HG02943 (cell line): ENCODE data around the gene GRIK5.
A peak's percentile ranks its signal among the peaks of the same experiment; 100 is the strongest.
"Not testable (repeated sequence)": the region's sequence is repeated elsewhere in the genome, so short reads cannot be mapped to it uniquely, and the experiment has no call there.

Experiments used
- ATAC-seq: cut with Tn5 transposase; IDR thresholded peaks from one replicate; pipeline ENCODE4 v1.9.1; 2021; ENCODE audit warnings: mild to moderate bottlenecking, low read depth, moderate library complexity; ENCODE audit not compliant: unreplicated experiment

The GRIK5 gene, protein sequence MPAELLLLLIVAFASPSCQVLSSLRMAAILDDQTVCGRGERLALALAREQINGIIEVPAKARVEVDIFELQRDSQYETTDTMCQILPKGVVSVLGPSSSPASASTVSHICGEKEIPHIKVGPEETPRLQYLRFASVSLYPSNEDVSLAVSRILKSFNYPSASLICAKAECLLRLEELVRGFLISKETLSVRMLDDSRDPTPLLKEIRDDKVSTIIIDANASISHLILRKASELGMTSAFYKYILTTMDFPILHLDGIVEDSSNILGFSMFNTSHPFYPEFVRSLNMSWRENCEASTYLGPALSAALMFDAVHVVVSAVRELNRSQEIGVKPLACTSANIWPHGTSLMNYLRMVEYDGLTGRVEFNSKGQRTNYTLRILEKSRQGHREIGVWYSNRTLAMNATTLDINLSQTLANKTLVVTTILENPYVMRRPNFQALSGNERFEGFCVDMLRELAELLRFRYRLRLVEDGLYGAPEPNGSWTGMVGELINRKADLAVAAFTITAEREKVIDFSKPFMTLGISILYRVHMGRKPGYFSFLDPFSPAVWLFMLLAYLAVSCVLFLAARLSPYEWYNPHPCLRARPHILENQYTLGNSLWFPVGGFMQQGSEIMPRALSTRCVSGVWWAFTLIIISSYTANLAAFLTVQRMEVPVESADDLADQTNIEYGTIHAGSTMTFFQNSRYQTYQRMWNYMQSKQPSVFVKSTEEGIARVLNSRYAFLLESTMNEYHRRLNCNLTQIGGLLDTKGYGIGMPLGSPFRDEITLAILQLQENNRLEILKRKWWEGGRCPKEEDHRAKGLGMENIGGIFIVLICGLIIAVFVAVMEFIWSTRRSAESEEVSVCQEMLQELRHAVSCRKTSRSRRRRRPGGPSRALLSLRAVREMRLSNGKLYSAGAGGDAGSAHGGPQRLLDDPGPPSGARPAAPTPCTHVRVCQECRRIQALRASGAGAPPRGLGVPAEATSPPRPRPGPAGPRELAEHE

DNA sequence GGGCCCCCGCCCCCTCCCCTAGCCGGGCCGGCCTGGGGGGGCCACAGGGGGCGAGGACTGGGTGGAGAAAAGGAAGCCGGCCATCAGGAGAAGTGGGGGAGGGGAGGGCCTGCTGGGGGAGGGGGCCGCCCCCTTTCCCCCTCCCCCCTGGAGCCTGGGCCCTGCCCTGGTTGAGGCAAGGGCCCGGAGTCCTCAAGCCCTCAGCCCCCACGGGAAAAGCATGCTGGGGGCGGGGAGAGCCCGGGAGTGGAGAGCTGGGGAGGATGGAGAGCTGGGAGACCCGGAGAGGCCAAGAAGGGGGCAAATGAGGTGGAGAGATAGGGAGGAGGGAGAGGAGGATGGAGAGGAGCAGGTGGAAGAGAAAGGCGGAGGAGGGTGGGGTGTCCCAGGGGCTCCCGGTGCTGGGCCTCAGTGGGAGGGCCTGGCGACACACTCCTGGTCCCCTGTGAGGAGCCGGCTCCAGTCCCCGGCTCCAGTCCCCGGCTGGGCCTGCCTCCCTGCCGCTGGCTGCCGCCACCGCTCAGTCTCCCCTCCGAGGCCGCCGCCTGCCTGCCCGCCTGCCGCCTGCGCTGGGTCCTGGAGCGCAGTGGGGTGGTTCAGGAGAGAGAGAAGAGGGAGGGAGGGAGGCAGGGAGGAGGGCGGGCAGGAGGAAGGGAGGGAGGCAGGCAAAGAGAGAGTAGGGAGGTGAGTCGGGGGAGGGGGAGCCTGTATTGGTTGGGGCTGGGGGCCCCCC is at the start of gene GRIK5:
Gene GRIK5, minus strand, starts transcription at position 588 of the 733 bp plus-strand sequence. CDS start 4,436 bp downstream, outside the sequence.
- no peak for ATAC-seq

DNA sequence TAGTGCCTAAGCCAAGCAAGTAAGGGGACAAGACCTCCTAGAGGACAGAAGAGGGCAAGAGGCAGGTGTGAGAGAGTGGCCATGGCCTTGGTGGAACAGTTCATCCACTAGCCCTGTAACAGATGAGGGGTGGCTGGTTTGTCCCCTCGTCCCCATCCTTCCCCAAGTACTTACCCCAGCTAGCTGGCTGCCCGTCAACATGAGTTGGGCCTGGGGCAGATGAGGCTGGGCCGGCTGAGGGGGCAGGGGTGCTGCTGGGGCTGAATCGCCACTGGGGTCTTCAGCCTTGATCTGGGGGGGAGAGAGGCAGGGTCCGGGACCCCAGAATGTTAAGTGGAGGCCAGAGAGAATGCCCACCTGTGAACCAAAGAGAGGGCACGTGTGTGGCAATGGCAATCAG is 47.1 kb upstream of the GRIK5 start:
- ATAC-seq = no peak

DNA sequence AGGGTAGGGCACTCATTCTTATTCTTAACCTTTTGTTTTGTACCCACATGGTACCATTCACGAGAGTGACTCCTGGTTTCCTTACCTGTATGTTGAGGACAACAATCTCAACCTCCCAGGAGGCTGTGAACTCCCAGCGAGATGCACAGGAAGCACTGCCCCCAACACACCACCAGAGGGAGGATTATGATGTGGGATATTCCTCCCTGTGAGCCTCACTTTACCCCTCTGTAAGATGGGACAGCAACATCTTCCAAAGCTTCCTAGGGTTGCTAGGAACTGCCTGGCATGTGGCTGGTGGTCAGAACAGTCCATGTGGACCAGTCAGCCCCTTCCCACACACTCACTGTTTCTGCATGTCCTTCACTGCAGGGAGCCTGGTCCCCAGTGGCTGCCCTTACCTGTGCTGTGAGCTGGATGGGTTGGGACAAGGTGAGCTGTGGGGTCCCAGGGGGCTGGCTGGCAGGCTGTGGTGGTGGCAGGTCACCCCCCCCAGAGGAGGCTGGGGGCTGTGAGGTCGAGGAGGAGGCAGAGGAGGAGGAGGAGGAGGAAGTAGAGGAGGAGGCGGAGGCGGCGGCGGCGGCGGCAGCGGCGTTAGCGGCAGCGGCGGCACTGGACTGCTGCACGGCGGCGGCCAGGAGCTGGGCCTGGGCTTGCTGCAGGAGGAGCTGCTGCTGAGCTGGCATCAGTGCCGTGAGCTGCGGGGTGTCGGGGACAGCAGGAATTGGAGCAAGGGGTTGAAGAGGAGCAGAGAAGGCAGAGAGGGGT is 46.5 kb upstream of the GRIK5 start:
- ATAC-seq = no peak

DNA sequence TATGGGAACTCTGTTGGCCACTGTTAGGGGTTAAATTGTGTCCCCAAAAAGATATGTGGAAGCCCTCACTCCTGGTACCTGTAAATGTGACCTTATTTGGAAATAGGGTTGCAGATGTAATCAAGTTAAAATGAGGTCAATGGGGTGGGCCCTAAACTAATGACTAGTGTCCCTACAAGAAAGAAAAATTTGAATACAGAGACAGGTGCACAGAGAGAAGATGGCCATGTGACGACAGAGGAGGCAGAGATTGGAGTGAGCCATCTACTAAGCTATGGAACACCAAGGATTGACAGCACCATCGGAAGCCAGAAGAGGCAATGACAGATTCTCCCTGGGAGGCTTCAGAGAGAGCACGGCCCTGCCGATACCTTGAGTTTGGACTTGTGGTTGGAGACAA is 45.7 kb upstream of the GRIK5 start:
- ATAC-seq = no peak

DNA sequence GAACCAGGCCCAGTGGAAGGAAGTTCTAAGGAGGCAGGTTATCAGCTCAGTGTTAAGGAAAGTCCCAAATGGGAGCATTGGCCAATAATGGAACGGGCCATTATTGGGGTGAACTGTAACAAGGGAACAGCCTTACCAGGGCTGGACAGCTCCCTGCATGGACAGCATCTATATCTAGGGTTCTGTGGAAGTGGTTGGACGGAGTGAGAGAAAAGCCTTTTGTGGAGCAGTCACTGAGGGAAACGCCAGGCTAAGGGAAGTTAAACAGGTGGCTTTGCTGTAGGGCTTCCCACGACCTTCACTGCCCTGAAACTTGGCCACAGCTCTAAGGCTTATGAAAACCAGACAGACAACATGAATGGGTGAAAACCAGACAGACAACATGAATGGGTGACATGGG is 45.2 kb upstream of the GRIK5 start:
- no peak for ATAC-seq

DNA sequence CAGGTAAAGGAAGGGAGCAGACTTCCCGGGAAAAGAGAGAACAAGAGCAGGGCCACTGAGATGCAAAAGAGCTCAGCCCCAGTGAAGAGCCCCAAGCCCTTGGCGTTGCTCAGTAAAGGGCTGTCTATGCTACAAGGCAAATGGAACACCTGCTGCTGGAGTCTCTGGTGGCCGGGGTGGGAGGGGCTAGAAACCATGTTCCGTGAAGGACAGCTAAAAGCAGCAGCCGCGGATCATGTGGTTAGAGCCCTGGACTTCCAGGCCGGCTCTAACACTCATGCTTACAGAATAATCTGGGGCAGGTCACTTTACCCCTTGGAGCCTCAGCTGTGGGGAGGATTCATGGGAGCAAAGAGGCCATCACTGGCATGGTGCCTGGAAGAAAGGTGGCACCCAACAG is 44.4 kb upstream of the GRIK5 start:
- peak; percentile 60 for ATAC-seq

DNA sequence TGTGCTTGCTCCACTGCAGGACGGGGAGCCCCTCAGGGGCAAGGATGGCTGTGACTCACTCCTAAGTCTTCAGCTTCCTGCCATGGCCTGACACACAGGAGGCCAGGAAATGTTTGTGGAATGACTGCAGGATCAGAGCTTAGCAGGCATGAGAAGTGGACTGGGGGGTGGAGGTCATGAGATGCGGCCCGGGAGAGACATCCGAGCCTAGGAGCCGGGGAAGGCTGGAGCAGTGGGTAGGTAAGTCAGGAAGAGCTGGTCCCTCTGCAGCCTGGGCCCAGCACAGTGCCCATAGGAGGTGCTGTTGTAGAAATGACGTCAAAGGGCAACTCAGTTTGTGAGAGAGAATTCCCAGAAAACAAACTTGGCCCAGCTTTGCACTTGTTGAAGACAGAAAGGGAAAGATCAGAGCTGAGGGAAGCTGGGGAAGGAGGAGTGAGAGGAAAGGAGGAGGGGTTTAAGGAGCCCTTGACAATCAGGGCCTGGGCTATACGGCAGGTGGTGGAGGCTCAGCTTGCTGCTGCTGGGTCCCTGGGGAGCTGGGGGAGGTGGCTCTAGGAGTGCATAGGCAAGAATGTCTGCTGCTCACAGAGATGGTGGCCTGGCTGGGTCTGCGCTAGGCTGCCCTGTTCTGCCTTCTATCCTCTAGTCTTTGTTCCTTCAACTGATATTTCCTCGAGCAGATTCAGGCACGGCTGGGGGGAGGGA is 43.8 kb upstream of the GRIK5 start:
- peak; percentile 49 for ATAC-seq

DNA sequence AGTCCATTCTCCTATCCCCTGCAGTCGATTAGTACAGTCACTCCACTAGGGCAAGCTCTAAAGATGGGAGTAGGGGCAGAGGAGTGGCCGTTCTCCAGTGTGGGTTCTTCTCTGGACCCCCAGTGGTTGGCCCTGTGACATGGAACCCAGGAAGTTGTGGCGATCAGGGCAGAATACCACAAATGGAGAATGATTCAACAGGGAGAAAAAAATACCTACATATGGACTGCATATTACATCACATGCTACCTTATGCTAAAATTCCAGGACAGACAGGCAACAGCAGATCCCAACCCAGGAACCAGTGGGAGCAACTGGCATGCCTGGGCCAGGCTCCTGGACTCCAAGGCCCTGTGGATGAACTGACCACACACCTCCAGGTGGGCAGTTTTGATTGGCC is 41.8 kb upstream of the GRIK5 start:
- ATAC-seq = no peak

DNA sequence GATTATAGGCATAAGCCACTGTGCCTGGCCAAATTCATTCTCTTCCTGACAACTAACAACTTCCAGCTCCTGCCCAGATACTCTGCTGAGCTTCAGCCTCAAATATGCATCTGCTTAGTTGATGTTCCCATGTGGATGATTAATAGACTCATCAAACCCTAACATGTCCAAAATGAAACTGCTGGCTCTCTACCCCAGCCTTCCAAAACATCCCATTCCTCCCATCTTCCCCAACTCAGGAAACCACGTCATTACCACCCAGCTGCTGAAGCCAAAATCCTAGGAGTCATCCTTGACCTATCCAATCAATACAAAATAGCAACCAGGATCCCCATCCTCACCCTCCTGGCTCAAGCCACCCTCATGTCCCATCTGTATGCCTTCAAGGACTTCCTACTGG is 41.4 kb upstream of the GRIK5 start:
- no peak for ATAC-seq

DNA sequence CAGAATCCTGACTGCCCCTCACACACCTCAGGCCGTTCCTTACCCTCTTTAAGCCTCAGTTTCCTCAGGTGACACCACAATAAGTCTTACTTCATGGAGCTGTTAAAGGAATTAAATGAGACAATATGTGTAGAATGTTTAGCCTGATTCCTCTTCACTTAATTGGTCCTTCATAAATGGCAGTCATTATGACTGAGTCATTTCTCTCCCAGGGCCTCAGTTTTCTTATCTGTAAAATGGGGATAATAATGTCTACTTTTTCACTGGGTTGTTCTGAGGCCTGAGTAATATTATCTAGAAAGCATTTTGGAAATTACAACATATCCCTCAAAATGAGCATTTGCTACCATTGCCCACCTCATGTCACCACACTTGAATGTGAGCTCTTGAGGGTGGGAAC is 40.7 kb upstream of the GRIK5 start:
- no peak for ATAC-seq

DNA sequence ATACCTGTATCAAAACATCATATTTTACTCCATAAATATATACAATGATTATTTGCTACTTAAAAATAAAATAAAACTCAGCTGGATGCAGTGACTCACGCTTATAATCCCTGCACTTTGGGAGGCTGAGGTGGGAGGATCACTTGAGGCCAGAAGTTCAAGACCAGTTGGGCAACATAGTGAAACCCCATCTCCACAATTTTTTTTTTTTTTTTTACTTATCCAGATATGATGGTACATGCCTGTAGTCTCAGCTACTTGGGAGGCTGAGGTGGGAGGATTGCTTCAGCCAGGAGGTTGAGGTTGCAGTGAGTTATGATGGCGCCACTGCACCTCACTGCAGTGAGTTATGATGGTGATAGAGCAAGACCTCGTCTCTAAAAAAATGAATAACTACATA is 39.9 kb upstream of the GRIK5 start:
- ATAC-seq = no peak

DNA sequence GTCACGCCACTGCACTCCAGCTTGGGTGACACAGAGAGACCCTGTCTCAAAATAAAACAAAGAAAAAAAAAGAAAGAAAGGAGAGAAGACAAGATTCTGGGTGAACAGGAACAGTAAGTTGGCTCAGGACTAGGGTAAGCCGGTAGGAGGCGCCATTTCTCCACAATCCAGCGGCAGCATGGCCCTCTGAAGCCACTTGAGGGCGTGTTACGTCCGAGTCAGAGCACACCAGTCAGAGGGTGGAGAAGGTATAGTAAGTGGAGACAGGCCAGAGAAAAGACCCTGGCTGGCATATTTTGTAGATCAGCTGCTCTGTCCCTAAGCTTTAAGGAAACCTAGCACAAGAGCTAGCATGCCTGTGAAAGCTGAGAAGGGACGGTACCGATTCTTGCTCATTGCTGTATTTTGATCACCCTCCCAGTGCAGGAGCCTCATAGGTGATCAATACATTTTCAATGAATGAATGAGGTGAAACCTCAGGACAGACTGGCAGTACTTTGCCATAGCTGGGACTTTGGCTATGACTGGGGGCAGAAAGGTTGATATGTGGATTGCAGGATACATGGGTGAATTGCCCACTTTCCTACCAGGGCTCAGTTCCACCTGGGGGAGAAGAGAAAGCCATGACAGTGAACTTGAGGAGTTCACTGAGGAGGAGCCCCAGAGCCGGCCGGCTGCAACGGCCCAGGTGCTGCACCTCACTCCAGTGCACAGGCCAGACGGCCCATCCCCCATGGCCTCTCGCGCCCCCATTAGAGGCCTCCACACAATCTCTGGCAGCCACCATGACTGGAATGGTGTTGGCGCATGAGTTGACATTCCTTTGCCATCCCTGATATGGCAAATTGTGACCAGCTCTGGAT is 38.8 kb upstream of the GRIK5 start:
- no peak for ATAC-seq

DNA sequence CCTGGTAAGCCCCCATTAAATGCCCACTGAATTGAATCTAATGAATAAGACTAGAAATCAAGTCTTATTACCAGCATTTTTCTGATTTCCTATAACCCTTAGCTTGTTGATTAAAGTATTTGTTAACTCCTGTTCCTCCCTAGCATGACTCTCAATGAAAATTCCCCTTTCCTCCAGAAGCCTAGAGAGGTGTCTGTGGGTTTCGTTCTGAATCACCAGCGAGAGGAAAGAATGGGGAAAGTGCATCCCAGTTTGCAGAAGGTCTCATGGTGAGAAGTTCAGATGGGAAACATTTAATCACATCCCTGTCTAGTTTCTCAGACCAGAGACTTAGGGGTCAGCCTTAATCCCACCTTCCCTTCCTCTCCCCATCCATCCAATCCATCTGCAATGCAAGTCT is 35.4 kb upstream of the GRIK5 start:
- ATAC-seq = no peak

DNA sequence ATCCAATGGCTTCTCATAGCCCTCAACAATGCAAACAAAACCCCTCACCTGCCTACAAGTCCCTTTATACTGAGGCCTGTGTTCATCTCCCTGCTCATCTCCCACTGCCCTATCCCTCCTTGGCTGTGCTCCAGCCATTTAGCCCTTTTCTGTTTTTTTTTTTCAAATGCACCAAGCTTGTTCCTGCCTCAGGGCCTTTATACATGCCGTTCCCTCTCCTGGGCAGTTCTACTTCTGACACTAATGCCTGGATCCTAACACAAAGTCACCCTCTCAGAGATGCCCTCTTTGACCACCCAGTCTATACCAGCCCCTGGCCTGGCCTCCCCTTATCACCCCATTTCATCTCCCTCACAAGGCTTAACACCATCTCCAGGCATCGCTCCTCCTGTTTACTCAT is 32.9 kb upstream of the GRIK5 start:
- ATAC-seq = no peak

DNA sequence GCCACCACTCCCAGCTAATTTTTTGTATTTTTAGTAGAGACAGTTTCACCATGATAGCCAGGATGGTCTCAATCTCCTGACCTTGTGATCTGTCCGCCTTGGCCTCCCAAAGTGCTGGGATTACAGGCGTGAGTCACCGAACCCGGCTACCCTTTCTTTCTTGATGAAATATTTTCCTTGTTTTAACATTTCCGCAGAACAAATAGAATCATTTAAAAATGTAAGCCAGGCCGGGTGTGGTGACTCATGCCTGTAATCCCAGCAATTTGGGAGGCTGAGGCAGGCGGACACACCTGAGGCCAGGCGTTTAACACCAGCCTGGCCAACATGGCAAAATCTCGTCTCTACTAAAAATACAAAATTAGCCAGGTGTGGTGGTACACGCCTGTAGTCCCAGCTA is 30.2 kb upstream of the GRIK5 start:
- ATAC-seq = not testable (repeated sequence)

DNA sequence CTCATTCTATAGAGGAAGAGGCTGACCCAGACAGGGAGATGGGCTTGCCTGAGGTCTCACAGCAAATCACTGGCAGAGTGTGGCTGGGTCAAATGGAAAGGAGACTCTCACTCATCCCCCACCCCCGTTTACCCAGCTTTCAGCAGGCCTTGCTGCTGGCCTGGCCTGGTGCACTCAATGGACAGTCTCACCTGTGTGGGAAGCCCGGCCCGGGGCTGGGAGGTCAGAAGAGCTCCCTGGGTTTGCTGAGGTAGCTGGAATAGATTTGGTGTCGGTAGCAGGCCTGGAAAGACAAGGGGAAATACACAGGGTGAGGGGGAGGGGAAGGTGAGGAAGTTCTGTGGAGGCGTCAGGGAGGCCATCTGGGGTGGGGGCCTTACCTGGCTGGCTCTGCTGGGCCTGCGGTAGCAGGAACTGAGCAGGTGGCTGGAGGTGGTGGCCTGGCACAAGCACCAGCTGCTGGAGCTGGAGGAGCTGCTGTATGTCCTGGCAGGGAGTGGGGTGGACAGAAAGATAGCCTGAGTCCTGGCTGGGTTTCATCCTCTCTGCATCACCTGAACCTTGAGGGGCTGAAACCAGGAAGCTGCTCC is 29.4 kb upstream of the GRIK5 start:
- no peak for ATAC-seq

DNA sequence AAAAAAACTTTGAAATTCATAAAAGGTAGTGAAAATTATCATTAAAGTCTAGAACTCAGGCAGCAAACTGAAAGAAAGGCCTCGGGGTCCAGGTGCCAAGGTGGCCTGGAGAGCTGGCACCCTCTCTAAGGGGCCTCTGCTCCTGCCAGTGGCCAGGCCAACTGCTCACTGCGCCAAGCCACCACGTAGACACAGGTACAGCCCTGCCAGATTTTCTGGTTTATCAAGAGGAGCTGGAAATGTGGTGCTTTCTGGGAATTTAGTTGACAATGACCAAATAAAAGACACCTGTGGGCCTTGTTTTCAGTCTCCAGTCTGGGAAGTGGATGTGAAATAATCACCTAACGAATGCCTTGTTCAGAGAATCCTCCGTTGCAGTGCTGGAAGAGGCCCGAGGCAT is 28.8 kb upstream of the GRIK5 start:
- no peak for ATAC-seq

DNA sequence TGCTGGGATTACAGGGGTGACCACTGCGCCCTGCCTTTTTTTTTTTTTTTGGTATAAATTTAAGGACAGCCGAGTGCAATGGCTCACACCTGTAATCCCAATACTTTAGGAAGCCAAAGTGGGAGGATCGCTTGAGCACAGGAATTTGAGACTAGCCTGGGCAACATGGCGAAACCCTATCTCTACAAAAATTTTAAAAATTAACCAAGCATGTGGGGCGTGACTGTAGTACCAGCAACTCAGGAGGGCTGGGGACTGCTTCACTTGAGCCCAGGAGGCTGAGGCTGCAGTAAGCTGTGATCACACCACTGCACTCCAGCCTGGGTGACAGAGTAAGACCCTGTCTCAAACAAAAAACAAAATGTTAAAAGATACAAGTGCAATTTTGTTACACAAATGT is 27.5 kb upstream of the GRIK5 start:
- no peak for ATAC-seq
